Activated T-cell treated with anti-CD3 and anti-CD28 coated beads for 24 hours (primary cell): ENCODE measurements around the gene CAPZA2.

Experiments used
- DNase-seq: peaks from one replicate; pipeline ENCODE4 v3.0.0-alpha.2; 2020; ENCODE audit warnings: low read depth

CAPZA2 gene

DNA sequence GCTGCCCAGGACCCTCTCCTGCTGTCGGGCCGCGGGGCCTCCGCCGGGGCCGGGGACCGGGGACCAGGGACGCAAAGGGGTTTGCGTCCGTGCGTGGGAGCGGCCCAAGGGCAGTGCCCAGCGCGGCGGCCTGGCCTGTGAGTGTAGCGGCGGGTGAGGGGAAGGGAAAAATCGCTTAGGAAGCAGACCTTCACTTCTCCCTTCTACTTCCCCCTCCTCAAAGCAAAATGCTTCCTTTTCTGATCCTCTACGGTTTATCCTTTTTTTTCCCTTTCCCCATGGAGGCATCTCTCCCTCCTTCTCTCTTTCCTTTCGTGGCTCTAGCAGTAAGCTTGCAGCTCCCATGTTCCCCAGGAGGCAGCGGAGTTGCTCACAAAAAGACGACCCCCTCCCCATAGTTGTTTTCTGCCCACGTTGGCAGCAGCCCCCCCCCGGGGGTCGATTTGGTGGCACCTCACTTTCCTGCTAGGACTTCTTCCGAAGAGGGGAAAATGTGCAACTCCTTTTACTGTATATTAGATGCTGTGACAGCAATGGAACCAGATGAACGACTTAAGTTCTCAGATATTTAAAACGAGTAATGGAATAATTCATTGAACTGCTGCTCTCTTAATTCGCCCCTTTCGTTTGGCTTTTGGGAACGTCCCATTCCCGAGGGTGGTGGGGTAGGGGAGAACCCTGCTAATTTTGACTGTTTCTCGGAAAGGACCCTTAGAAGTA, 724 bp downstream of the CAPZA2 start:
- no peak for DNase-seq

DNA sequence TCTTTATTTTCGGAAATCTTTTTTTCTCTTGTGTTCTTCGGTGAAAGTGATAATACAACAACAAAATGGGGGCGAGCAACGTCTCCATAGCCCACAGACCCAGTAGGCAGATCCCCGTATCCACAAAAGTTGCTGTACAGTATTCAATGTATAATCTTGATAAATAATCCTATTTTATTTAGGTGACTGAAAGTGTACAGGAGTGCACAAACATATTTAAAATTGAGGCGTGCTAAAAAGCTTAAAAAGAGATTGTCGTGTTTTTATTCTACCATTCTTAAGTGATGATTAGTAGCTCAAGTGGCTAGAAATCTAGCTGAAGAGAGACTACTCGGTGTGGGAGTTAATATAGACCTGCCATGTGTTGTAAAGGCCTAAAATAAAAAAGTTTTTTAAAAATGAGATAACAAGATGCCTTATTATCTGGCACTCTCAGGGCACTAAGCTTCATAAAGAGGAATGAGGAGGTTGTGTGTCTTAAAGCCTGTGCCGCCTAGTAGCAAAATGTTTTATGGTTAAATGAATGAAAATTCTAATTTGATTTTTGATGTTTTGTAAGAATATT, 1.6 kb downstream of the CAPZA2 start:
- DNase-seq = no peak

DNA sequence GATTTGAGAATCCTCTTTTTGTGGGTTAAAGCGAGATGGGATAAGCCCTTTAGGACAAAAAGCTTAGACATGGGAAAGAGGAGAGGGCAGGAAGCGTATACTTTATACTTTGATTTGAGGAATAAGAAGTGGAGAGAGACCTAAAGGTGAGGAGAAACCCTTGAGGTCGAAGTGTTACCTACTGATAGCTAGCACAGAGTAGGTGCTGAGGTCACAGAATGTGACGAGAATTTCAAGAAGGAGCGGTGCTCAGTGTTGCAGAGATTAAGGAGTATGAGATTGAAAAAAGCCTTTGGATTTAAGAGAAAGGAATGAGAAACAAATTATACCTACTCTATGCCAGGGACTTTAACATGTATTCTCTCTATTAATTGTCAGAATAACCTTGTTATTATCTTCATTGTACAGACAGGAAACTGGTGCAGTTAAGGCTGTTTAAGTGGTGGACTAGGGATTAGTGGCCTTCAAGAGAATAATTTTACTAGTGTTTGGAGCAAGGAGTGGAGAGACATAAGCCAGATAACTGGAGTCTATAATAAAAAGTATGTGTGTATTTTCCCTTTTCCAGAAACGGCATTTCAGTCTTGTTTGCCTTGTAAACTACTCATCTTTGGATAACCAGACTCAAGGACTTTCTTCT, 8.8 kb downstream of the CAPZA2 start:
- DNase-seq = no peak

DNA sequence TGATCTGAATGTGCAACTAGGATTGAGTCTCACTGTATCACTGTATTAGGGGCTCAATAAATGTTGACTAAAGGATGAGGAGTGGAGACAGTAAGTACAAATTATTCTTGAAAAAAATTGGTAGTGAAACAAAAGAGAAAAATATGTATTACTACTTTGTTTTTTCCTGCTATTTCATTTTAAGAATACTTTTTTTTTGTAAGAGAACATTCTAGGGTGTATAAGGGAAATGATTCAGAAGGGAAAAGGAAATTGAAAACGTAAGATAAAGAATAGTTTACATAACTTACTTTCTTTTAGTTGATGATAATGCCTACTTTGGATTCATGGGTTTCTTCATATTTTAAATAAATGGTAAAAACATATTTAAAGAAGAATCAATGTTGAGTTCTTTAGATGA, 9.6 kb downstream of the CAPZA2 start:
- DNase-seq = no peak

DNA sequence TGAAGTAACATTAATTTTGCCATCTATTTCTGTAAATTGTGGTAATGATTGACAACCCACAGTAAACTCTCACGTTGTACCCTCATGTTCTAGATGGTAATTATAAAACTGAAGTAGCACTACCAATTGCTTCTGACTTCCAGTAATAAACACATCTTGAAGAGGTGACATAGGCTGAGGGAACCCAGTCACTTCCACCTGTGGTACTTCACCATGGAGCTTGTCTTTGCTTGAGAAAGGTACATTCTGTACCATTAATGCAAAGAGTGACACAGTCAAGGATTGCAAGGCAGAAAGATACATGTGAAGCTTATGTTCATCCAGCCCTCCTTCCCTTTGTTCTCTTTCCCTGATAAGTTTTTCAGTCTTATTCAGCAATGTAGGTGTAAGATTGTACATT, 11.2 kb downstream of the CAPZA2 start:
- no peak for DNase-seq

DNA sequence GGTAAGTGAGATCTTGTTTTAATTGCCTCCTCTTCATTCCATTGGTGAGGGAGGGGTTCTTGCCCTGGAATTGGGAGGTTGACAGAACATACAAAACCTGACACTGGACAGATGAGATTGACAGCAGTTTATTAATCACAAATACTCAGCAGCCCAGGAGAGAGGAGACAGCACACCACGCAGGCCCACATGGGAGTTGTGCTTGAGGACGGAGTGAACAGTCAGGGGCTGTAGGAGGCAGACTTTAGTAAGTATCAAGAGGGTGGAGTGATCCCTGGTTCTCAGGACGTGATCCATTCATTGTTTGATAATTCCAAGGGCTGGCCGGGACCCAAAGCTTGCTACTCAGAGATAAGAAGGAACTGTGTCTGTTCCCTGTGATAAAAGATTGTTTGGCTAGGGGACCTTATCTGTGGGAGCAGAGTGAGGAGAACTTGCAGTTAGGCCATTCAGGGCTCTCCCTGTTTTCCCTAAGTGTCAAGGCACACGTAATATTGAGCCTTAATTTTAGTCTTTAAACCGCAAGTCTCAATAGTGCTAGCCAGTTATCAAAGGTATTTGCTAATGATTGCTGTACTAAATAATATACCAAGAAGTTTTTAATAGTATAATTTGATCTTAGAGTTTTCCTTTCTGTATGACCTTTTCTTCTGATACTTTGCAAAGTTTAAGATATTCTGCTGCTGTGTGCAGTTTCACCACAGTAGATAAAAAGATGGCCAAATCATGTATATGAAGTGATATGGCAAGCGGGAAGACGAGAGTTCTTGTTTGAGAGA, 14.5 kb downstream of the CAPZA2 start:
- no peak for DNase-seq

DNA sequence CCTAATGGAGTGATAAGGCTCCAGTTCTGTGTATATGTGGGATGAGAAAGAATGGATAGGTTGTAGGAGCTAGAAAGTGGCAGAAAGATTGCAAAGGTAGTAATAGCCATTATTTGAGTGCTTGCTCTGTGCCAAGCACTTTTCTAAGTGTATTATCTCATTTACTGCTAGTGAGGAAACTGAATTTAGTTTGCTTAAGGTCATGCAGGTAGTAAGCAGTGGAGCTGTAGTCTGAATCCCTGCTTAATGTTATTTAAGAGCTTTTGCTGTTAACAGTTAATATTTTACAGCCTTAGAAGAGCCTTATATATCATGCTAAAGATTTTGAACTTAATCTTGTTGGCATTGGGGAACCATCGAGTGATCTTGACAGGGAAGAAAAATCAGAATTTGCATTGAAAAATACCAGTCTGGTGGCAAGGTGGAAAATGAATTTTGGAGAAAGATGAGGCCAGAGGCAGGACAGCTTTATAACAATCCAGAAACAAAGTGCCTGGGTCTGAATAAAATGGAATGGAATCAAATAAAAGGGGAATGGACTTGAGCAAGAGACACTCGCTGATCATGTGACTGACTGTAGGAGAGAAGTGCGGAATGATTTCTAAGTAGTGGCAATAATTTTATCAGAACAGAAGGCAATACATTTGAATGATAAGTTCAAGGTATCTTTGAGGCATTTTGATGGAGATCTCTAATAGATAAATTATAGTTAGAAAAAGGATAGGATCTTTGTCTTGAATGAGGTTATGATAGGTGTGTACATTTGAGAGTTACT, 15.2 kb downstream of the CAPZA2 start:
- DNase-seq = no peak

DNA sequence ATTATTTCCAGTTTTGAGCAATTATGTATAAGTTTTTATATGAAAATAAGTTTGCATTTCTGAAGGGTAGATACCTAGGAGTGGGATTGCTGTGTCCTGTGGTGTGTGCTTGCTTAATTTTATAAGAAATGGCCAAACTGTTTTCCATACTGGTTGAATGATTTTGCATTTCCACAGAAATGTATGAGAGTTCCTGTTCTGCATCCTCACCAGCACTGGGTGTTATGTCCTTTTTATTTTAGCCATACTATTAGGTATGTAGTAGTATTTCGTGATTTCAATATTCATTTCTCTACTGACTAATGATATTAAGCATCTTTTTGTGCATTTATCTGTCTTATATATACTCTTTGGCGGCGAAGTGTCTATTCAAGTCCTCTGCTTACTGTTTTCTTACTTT, 22.3 kb downstream of the CAPZA2 start:
- DNase-seq = no peak

DNA sequence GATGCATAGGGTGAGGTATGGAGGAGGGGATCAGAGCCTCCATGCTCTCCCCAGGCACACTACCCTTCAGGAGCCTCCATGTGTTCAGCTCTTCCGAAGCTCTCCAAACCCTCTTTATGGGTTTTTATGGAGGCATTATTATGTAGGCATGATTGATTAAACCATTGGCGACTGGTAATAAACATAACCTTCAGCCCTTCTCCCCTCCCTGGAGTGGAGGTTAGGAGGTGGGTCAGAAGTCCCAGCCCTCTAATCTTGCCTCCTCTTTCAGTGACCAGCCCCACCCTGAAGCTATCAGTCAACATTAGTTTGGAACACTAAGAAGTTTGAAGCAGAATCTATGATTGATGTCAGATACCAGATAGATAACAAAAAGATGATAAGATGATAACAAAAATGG, 23.3 kb downstream of the CAPZA2 start:
- DNase-seq = no peak

DNA sequence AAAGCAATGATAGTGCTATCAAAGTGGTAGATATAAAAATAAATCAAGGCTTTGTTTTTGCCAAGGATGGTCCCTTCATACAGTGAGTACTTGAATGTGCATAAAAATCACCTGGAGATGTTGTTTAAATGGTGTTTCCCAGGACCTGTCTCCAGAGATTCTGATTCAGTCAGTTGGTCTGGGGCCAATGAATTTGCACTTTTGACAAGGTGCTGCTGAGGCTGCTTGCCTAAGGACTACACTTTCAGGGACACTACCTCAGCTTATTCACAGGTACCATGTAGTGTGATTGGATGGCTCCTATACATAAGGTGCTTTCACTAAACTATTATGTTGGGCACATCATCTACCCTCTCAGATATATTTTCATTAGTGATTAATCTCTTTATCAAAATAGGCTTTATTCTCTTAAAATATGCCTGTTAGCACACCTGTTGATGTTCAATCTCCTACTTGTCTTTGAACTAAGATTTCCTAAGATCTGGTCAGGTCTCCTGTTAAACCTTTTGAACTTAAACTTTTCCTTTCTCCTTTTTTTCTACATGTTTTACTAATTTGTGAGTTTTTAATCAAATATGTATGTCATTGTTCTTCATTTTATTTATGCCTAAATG, 24.3 kb downstream of the CAPZA2 start:
- DNase-seq = no peak

DNA sequence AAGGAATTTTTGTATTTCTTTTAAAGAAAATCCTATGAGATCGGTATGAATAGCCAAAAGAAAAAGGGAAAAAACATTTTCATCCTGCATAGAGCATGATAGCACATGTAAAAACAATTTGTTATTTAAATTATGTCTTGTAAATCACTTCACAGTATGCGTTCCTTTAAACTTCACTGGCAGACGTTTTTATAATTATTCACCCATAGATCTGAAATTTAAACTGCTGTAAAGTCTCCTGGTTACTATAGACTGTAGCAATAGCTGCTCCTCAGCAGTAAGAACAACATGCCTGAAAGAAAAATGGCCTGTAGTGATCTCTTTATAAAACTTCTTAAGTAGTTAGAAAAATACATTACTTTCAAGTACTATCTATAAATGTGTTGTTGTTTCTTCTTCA, 26.5 kb downstream of the CAPZA2 start:
- DNase-seq = no peak

DNA sequence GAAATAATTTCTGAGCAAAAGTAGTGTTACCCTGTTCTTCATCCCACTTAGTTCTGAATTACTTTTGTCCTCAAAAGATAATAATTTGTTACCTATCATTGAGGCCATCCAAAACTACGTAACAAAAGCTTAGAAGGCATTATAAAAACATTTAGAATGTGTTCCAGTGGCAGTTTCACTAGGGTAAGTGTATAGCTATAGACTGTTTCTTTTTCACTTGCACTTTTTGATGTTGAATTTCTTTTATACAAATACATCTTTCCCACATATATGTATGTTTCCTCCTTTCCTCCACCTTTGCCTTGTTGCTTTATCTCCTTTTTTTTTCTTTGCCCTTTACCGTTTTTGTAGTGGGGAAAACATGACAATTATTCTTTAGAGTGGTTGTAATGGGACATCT, 33.5 kb downstream of the CAPZA2 start:
- no peak for DNase-seq

DNA sequence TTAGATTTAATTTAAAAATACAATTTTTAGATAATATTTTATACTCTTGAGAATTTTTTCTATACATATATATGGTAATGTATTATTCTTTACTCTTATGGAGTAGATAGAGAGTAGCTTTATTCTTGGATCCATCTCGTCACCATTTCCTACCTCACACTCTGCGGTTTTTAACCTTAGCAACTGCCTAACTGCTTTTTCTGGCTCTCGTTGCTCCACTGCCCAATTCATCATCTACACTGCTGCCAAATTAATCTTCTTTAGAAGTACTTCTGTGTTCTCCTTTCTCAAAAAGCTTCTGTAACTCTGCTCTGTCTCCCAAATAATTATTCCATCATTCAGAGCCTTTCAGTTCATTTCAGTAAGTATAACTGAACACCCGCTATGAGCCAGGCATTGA, 35.3 kb downstream of the CAPZA2 start:
- DNase-seq = no peak

DNA sequence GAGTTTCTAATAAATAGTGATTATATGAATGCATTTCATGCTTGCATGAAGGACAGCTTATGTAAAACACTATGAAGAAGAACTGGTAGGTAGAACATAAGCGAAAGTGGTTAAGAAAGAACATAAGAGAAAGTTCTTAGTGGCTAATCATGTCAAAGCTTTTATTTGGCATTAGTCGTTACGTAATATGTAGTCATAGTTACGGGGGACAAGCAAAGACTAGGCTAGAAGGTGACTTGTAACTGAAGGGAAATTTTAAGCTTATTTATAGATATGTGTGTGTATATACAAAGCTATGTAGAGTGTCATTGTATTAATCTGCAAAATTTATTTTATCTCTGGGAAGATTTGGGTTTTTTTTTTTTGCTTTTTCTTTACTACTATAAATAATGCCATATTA, 36.9 kb downstream of the CAPZA2 start:
- no peak for DNase-seq

DNA sequence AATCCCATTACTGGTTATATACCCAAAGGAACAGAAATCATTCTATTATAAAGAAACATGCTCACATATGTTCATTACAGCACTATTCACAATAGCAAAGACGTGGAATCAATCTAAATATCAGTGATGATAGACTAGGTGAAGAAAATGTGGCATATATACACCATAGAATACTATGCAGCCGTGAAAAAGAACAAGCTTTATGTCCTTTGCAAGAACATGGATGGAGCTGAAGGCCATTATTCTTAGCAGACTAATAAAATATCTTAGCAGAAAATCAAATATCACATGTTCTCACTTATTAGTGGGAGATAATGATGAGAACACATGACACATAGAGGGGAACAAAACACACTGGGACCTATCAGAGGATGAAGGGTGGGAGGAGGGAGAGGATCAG, 38.8 kb downstream of the CAPZA2 start:
- DNase-seq = no peak

DNA sequence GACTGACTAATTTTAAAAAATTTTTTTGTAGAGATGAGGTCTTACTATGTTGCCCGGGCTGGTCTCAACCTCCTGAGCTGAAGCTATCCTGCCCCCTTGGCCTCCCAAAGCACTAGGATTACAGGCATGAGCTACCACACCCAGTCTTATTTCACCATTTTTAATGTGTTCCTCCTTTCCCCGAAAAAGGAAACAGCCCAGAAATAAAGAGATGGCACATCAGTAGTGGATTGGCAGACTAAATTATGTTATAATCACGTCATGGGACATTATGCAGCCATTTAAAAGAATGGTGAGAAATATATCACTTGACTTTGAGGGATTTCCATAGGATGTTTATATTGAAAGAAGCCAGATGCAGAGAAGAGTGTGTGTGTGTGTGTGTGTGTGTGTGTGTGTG, 40.5 kb downstream of the CAPZA2 start:
- DNase-seq = no peak

DNA sequence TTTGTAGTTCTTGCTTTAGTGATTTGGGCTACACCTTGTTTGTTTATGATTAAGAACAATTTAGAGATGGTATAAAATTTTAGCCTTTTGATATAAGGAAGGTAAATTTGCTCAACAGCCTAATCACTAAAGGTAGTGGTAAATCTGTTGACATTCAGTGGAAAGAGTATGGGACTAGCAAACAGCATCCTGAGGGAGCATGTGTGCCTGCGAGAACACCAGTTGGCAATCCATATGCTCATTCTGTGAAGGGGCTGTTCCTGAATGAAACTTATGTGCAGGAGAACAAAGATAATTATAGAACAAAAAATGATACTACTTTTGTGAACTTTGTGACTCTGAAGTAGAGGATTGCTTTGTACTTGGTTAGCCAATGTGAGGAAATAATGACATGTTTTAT, 44.0 kb downstream of the CAPZA2 start:
- DNase-seq = no peak

DNA sequence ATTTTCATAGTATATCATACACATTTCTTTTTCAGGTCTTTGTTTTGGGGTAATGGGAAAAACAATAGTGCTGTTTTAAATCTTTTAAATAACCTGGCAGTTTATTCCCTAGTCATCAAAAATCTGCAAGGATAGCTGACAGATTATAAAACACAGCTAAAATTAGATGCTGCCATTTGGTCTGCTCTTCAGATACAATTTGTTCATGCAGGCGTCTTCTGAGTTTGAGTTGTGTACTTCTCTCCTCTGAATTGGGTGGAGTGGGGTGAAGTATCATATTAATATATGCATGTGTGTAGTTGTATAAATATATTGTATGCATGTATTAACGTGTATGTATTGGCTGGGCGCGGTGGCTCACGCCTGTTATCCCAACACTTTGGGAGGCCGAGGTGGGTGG, 48.0 kb downstream of the CAPZA2 start:
- no peak for DNase-seq

DNA sequence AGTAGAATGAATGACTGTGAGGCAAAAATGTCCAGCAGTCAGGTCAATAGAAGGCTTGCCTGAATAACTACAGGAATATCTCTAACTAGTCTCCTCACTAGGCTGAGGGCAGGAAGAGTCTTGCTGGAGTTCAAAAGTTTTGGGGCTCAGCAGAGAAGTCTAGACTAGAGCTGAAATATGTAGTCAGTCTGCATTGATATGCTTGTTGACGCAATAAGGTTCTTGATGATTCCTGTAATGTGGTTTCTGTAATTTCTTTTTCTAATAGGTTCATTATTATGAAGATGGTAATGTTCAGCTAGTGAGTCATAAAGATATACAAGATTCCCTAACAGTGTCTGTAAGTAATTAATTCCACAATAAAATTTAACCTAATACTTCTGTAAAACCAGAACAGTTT, 49.4 kb downstream of the CAPZA2 start:
- no peak for DNase-seq

DNA sequence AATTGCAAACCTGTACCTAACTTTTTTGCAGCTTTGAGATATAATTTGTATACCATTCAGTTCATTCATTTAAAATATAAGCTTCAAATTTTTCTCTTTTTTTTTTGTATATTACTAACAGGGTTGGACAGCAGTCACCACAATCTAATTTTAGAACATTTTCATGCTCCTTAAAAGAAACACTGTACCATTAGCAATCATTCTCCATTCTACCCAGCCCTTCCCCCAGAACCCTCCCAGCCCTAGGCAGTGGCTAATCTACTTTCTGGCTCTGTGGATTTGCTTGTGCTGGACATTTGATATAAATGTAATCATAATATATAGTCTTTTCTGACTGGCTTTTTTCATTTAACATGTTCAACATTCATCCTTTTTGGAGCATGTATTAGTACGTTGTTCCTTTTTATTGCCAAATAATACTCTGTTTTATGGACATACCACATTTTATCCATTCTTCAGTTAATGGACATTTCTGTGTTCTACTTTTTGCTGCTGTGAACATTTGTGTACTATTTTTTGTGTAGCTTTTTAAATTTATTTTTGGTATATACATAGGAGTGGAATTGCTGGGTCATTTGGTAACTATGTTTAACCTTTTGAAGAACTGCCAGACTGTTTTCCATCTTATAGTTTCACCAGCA, 50.0 kb downstream of the CAPZA2 start:
- DNase-seq = no peak

DNA sequence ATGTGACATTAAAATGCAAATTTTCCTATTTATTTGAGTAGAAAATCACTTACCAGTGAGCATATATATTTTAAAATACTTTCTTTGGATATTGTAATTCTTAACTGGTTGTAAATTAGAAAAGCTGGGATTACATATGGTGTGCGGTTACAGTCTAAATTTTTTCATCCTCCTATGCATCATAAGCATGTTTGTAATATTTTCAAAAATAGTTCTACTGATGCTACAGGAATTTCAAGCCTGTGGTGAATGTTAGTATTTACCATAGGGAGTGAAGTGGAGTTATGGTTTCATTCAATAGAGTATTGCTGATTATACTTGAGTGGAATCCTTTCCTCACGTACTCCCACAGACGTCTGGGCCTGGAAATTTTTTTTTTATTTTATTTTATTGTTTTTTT, 56.3 kb downstream of the CAPZA2 start:
- DNase-seq = no peak
